Measurements from ENCODE around the gene SLC22A2. TPM values are rescaled to one million over a fixed set of nuclear protein-coding genes. Genes with fewer than 3 reads are reported as not detected.

The SLC22A2 gene
- total and polyA plus RNA-seq, 4 donors = not detected

GRCh38 chr6:160285541-160286105 is 27.0 kb upstream of the SLC22A2 start:
- TF ChIP-seq FOXA2 (IDR thresholded peaks at IDR 0.05) (no peak), REST (IDR thresholded peaks at IDR 0.05) (no peak), CTCF (IDR thresholded peaks at IDR 0.05; ENCODE audit: low read depth, low read length, missing input control) (no peak), RXRA (IDR thresholded peaks at IDR 0.05) (no peak), JUND (IDR thresholded peaks at IDR 0.05) (no peak), MAX (IDR thresholded peaks at IDR 0.05) (no peak), EGR1 (IDR thresholded peaks at IDR 0.05; ENCODE audit: low read depth in 2 of 2) (no peak), HNF4A (conservative IDR thresholded peaks at IDR 0.05) (no peak), RAD21 (IDR thresholded peaks at IDR 0.05) (no peak), NR2F2 (IDR thresholded peaks at IDR 0.05) (no peak), TAF1 (conservative IDR thresholded peaks at IDR 0.05) (no peak)
- Histone ChIP-seq H3K27ac (ENCODE audit: low read depth in 1 of 2, low read length in 2 of 2) (no peak overlapping the region), H3K36me3 (ENCODE audit: control insufficient read depth in 4 of 4, insufficient read depth in 3 of 4, low read depth in 1 of 4, low read length in 3 of 4) (no peaks in the 10 kb centered on the region), H3K4me1 (ENCODE audit: control insufficient read depth in 4 of 4, insufficient read depth in 4 of 4, low read length in 3 of 4) (no peaks in the 10 kb centered on the region), H3K4me3 (ENCODE audit: low read depth in 1 of 3, low read length in 3 of 3) (no peak overlapping the region), H3K9ac (ENCODE audit: low read depth in 1 of 2, low read length in 2 of 2) (no peak overlapping the region), H3K27me3 (ENCODE audit: control insufficient read depth in 4 of 4, insufficient read depth in 4 of 4, low read length in 3 of 4) (no peaks in the 10 kb centered on the region), H3K9me3 (ENCODE audit: control insufficient read depth in 4 of 4, low read length in 3 of 4) (no peaks in the 10 kb centered on the region)
- WGBS = 48% methylated on average over 1 of the region's 1 CpG
- DNase-seq (ENCODE audit: low spot score) = no peak

GRCh38 chr6:160284575-160284974 is 26.0 kb upstream of the SLC22A2 start:
- H3K36me3 ChIP-seq (ENCODE audit: control insufficient read depth in 4 of 4, insufficient read depth in 3 of 4, low read depth in 1 of 4, low read length in 3 of 4) = no peaks in the 10 kb centered on the region
- no peaks in the 10 kb centered on the region for H3K27me3 ChIP-seq (ENCODE audit: control insufficient read depth in 4 of 4, insufficient read depth in 4 of 4, low read length in 3 of 4)
- no peak overlapping the region for H3K9ac ChIP-seq (ENCODE audit: low read depth in 1 of 2, low read length in 2 of 2)
- H3K4me1 ChIP-seq (ENCODE audit: control insufficient read depth in 4 of 4, insufficient read depth in 4 of 4, low read length in 3 of 4) = no peaks in the 10 kb centered on the region
- WGBS = 93% methylated on average over 2 of the region's 2 CpGs
- DNase-seq (ENCODE audit: low spot score) = no peak
- H3K4me3 ChIP-seq (ENCODE audit: low read depth in 1 of 3, low read length in 3 of 3) = no peak overlapping the region
- TF ChIP-seq HNF4G (IDR thresholded peaks at IDR 0.05) (no peak), YY1 (IDR thresholded peaks at IDR 0.05) (no peak), FOXA2 (IDR thresholded peaks at IDR 0.05) (no peak), MAX (IDR thresholded peaks at IDR 0.05) (no peak), HNF4A (conservative IDR thresholded peaks at IDR 0.05) (no peak), NR2F2 (IDR thresholded peaks at IDR 0.05) (no peak), RAD21 (IDR thresholded peaks at IDR 0.05) (no peak), REST (IDR thresholded peaks at IDR 0.05) (no peak), RXRA (IDR thresholded peaks at IDR 0.05) (no peak)
- no peak overlapping the region for H3K27ac ChIP-seq (ENCODE audit: low read depth in 1 of 2, low read length in 2 of 2)
- no peaks in the 10 kb centered on the region for H3K9me3 ChIP-seq (ENCODE audit: control insufficient read depth in 4 of 4, low read length in 3 of 4)

Measured in liver (tissue), 9 donors.